Dendritic cell treated with granulocyte-macrophage colony-stimulating factor and Interleukin-4, amounts not matched to agents 40 ng/mL and 50 ng/mL, for 4 days (primary cell): ENCODE measurements around the gene ZNF98.

Experiments used
- H3K27ac Mint-ChIP-seq: one replicate; pipeline ENCODE4 v1.8.0; 2022; ENCODE audit warnings: mild to moderate bottlenecking, mixed read lengths
- H3K27me3 Mint-ChIP-seq: one replicate; pipeline ENCODE4 v1.8.0; 2022; ENCODE audit warnings: mild to moderate bottlenecking, mixed read lengths
- H3K36me3 Mint-ChIP-seq: one replicate; pipeline ENCODE4 v1.8.0; 2022; ENCODE audit warnings: low read depth, mixed read lengths
- H3K4me1 Mint-ChIP-seq: one replicate; pipeline ENCODE4 v1.8.0; 2022; ENCODE audit warnings: low read depth, mixed read lengths
- H3K4me3 Mint-ChIP-seq: one replicate; pipeline ENCODE4 v1.8.0; 2022; ENCODE audit warnings: mild to moderate bottlenecking, moderate library complexity, mixed read lengths
- H3K9me3 Mint-ChIP-seq: one replicate; pipeline ENCODE4 v1.8.0; 2022; ENCODE audit warnings: mixed read lengths
- intact Hi-C: fragments of 100-400 bp; cut with micrococcal nuclease; formaldehyde crosslinking; loops from one replicate; pipeline ENCODE4 v1.15.0; 2022

The ZNF98 gene

GRCh38 chr19:22422211-22422610, at the start of gene ZNF98:
Gene ZNF98, minus strand, starts transcription at chr19:22422346. Its CDS starts 122 bp downstream, at chr19:22422224.
- no peaks in the 10 kb centered on the region for H3K27me3 Mint-ChIP-seq
- H3K36me3 Mint-ChIP-seq, result no peaks in the 10 kb centered on the region
- no peaks in the 10 kb centered on the region for H3K4me1 Mint-ChIP-seq
- H3K9me3 Mint-ChIP-seq, result peaks cover 91% of the 10 kb centered on the region
- no peak within 1 kb of the TSS for H3K27ac Mint-ChIP-seq
- intact Hi-C loops, result no loop called here
- peak within 1 kb of the TSS; percentile 66 for H3K4me3 Mint-ChIP-seq

GRCh38 chr19:22446605-22447004, 24.5 kb upstream of the ZNF98 start:
- intact Hi-C loops, result no loop called here
- Mint-ChIP-seq H3K4me1 (no peaks in the 10 kb centered on the region), H3K36me3 (no peaks in the 10 kb centered on the region), H3K4me3 (no peak overlapping the region), H3K27ac (no peak overlapping the region), H3K9me3 (peaks cover 84% of the 10 kb centered on the region), H3K27me3 (no peaks in the 10 kb centered on the region)

GRCh38 chr19:22438011-22438410, 15.9 kb upstream of the ZNF98 start:
- intact Hi-C loops, result no loop called here
- no peaks in the 10 kb centered on the region for H3K4me1 Mint-ChIP-seq
- H3K36me3 Mint-ChIP-seq, result no peaks in the 10 kb centered on the region
- H3K4me3 Mint-ChIP-seq, result no peak overlapping the region
- H3K27me3 Mint-ChIP-seq, result no peaks in the 10 kb centered on the region
- H3K9me3 Mint-ChIP-seq, result peaks cover 62% of the 10 kb centered on the region
- H3K27ac Mint-ChIP-seq, result no peak overlapping the region

- Mint-ChIP-seq H3K4me1 (no peaks in the 10 kb centered on the region), H3K27me3 (peaks cover 4% of the 10 kb centered on the region), H3K9me3 (peaks cover 72% of the 10 kb centered on the region), H3K27ac (no peak overlapping the region), H3K36me3 (no peaks in the 10 kb centered on the region), H3K4me3 (no peak overlapping the region)
- intact Hi-C loops, result no loop called here
Measured at GRCh38 chr19:22427960-22428913, 6.1 kb upstream of the ZNF98 start.

- peaks cover 72% of the 10 kb centered on the region for H3K9me3 Mint-ChIP-seq
- no peaks in the 10 kb centered on the region for H3K4me1 Mint-ChIP-seq
- H3K27me3 Mint-ChIP-seq, result peaks cover 4% of the 10 kb centered on the region
- intact Hi-C loops, result no loop called here
- no peak overlapping the region for H3K4me3 Mint-ChIP-seq
- H3K27ac Mint-ChIP-seq, result no peak overlapping the region
- H3K36me3 Mint-ChIP-seq, result no peaks in the 10 kb centered on the region
Measured at GRCh38 chr19:22427547-22427946, 5.4 kb upstream of the ZNF98 start.

- peaks cover 78% of the 10 kb centered on the region for H3K9me3 Mint-ChIP-seq
- H3K4me3 Mint-ChIP-seq, result no peak overlapping the region
- intact Hi-C loops, result no loop called here
Measured at GRCh38 chr19:22426901-22427300, 4.8 kb upstream of the ZNF98 start.

GRCh38 chr19:22421797-22422196, 349 bp downstream of the ZNF98 start:
- H3K4me1 Mint-ChIP-seq, result no peaks in the 10 kb centered on the region
- H3K9me3 Mint-ChIP-seq, result peaks cover 91% of the 10 kb centered on the region
- H3K4me3 Mint-ChIP-seq, result peak overlapping the region; percentile 66
- H3K27me3 Mint-ChIP-seq, result no peaks in the 10 kb centered on the region
- no peaks in the 10 kb centered on the region for H3K36me3 Mint-ChIP-seq
- H3K27ac Mint-ChIP-seq, result no peak overlapping the region
- intact Hi-C loops, result no loop called here

More at GRCh38 chr19:22426901-22427300, 4.8 kb upstream of the ZNF98 start:
- Mint-ChIP-seq H3K4me1 (no peaks in the 10 kb centered on the region), H3K27me3 (peaks cover 4% of the 10 kb centered on the region), H3K36me3 (no peaks in the 10 kb centered on the region), H3K27ac (no peak overlapping the region)

GRCh38 chr19:22354665-22355064, 67.5 kb downstream of the ZNF98 start:
- H3K4me3 Mint-ChIP-seq, result no peak overlapping the region
- no peak overlapping the region for H3K27ac Mint-ChIP-seq
- peaks cover 74% of the 10 kb centered on the region for H3K9me3 Mint-ChIP-seq
- H3K27me3 Mint-ChIP-seq, result no peaks in the 10 kb centered on the region
- H3K36me3 Mint-ChIP-seq, result no peaks in the 10 kb centered on the region
- intact Hi-C loops, result no loop called here
- H3K4me1 Mint-ChIP-seq, result no peaks in the 10 kb centered on the region
